ENCODE data around the gene ERC2.
"Not testable (repeated sequence)": the region's sequence is repeated elsewhere in the genome, so short reads cannot be mapped to it uniquely, and the experiment has no call there.

Gene ERC2

DNA sequence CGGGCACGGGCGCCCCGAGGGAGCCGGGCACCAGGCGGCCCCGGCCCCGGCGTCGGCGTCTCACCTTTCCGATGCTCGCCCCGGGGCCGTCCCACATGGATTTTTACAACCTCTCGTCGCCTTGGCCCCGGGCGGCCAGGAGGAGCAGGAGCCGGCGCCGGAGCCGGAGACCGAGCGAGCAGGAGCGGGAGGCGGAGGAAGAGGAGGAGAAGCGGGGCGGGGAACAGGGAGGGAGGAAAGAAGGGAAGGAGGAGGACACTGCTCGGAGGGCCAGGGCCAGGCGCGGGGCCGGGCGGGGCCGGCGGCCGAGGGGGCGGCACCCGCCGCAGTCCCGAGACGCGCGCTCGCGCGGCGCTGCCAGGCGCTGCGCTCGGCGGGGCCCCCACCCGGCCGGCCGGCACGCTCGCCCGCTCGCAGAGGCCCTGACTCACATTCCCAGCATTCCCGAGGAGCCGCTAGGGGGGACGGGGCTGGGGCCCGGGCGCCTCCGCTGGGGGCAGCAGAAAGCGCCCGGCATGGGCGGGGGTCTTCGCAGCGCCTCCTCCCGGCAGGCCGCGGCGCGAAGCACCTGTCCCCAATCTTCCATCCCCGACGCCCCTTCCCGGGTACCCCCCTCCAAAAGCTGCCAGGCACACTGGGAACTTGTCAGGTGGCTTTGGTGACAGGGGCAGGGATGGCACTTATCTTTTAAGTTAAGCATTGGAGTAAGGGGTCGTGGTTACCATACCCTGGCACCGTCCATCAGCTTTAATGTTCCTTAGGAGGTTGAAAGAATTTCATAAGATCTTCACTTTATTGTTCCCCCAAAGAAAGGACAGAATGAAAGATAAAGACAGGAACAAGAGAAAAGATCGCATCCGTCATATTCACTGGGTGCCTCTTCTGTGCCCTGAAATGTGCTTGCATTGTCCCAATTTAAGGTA, at the start of gene ERC2:
TSS of gene ERC2 (minus strand) at position 284 of the 923 bp plus-strand sequence.
- in situ Hi-C loops (cut with MboI; ENCODE audit: low sequenced_read_pairs) = no loop called here

DNA sequence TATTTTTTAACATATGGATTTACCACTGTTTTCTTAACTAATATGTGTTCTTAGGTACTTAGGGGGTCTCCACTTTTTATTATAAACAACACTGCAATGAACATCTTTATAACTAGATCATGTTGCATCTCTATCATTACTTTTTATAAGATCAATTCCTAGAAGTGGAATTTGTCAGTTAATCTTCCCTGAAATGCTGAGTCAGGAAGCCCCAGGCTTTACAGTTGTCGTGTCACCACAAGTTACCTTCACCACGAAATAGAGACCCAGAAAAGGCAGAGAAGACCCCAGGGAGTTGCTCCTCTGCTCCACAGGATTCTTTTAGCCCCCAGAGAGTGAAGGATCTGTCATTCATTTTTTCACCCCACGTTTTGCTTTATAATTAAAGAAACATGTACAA, 34.5 kb upstream of the ERC2 start:
- in situ Hi-C loops (cut with MboI; ENCODE audit: low sequenced_read_pairs) = no loop called here

- in situ Hi-C loops (cut with MboI; ENCODE audit: low sequenced_read_pairs) = not testable (repeated sequence)
These were observed 28.1 kb upstream of the ERC2 start for GRCh38 chr3:56496376-56496775.

DNA sequence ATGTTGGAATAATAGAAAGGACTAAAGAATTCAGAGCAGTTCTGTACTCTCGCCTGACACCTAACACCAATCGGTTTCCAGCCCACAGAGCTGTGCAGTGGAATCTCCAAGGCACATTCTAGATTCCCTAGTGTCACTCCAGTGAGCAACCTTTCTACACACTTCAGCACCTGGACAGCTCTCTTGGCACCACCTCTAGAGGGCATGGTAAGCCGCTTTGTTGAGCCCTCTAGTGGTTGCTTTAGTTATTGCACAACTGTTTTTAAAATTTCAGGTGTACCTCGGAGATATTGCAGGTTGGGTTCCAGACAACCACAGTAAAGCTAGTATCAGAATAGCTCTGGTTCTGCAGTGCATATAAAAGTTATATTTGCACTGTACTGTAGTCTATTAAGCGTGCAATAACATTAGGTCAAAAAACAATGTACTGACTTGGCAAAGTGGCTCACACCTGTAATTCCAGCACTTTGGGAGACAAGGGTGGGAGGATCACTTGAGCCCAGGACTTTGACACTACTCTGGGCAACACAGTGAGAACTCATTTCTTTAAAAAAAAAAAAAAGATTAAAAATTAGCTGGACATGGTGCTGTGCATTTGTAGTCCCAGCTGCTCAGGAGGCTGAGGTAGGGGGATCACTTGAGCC, 26.5 kb upstream of the ERC2 start:
- in situ Hi-C loops (cut with MboI; ENCODE audit: low sequenced_read_pairs) = no loop called here

- in situ Hi-C loops (cut with MboI; ENCODE audit: low sequenced_read_pairs) = no loop called here
These were observed 23.3 kb upstream of the ERC2 start for GRCh38 chr3:56491566-56491965.

GRCh38 chr3:56488812-56489600, 20.7 kb upstream of the ERC2 start:
- in situ Hi-C loops (cut with MboI; ENCODE audit: low sequenced_read_pairs) = no loop called here

GRCh38 chr3:56484525-56485032, 16.3 kb upstream of the ERC2 start:
- in situ Hi-C loops (cut with MboI; ENCODE audit: low sequenced_read_pairs) = no loop called here

DNA sequence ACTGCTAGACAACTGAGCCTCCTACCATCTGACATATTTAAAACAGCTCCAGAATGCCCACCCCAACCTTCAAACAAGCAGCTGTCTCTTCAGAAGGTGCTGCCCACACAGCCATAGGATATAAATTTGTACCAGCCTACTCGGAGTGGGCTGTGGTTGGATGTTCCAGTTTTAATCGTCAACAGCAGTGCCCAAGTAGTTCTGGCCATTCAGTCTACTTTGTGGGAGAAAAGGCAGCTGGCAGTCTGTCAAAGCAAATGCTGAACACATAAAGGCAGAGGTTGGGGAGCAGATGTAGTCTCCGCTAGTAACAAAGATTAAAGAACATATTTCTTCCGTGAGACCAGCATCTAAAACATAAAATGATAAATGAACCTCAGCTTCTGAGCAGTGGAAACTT, 15.9 kb upstream of the ERC2 start:
- in situ Hi-C loops (cut with MboI; ENCODE audit: low sequenced_read_pairs) = no loop called here

GRCh38 chr3:56477646-56478045, 9.4 kb upstream of the ERC2 start:
- in situ Hi-C loops (cut with MboI; ENCODE audit: low sequenced_read_pairs) = no loop called here

- in situ Hi-C loops (cut with MboI; ENCODE audit: low sequenced_read_pairs) = no loop called here
These were observed 8.5 kb upstream of the ERC2 start for GRCh38 chr3:56476771-56477170.

DNA sequence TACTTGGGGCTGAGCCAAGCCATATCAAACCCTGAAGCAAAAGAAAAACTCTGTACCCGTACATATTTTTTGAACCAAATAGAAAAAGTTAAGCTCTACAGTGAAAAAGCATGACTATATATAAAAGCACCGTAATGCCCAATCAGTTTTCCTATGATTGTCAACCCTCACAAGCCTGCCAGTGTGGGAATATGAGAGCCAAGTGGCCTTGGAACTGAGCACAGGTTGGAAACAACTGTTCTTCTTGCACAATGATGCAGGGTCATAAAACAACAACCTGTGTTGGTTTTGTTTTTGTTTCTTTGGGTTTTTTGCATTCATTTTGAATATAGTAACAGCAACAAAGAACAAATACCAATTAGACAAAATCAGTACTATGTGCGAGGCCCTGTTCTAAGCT, 3.5 kb upstream of the ERC2 start:
- in situ Hi-C loops (cut with MboI; ENCODE audit: low sequenced_read_pairs) = no loop called here

- in situ Hi-C loops (cut with MboI; ENCODE audit: low sequenced_read_pairs) = no loop called here
These were observed 874 bp upstream of the ERC2 start for GRCh38 chr3:56469141-56469540.

DNA sequence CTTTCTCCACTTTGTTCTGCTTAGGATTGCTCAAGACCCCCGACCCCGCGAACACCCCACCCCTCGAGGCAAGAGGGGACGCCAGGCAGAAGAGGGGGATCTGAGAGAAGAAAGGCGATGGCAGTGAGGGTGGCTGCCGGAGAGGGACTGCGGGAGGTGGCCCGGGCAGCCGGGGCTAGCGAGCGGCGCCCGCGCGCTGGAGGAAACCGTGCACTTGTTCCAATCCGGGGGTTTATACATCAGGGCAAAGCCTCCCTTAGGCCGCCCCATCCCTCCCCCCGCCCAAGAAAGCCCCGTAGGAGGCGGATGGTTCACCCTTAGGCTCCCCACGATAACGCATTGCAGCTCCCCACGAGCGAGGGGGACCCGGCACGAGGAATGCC, 475 bp downstream of the ERC2 start:
- in situ Hi-C loops (cut with MboI; ENCODE audit: low sequenced_read_pairs) = no loop called here

DNA sequence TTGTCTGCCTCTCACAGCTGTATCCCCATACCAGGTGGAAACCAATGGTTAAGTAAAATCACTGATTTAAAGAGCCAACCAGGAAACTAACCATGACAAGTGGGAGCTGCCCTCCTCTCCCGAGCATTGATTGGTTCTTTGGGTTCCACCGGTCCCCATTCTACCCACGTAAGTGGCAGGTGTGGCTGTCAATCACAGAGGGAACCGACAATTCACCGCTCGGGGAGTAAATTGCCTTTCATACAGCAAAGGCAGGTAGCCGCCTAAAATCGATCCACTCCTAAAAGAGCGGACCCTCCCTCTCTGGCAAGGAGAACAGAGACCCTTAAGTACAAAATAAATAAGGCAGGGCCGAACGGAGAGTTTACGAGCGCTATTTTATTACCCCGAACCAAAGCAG, 1.2 kb downstream of the ERC2 start:
- in situ Hi-C loops (cut with MboI; ENCODE audit: low sequenced_read_pairs) = no loop called here

- in situ Hi-C loops (cut with MboI; ENCODE audit: low sequenced_read_pairs) = no loop called here
These were observed 8.5 kb downstream of the ERC2 start for GRCh38 chr3:56459719-56460118.

GRCh38 chr3:56459104-56459496, 9.2 kb downstream of the ERC2 start:
- in situ Hi-C loops (cut with MboI; ENCODE audit: low sequenced_read_pairs) = no loop called here

GRCh38 chr3:56458496-56459103, 9.7 kb downstream of the ERC2 start:
- in situ Hi-C loops (cut with MboI; ENCODE audit: low sequenced_read_pairs) = no loop called here

GRCh38 chr3:56456117-56456516, 12.2 kb downstream of the ERC2 start:
- in situ Hi-C loops (cut with MboI; ENCODE audit: low sequenced_read_pairs) = no loop called here

DNA sequence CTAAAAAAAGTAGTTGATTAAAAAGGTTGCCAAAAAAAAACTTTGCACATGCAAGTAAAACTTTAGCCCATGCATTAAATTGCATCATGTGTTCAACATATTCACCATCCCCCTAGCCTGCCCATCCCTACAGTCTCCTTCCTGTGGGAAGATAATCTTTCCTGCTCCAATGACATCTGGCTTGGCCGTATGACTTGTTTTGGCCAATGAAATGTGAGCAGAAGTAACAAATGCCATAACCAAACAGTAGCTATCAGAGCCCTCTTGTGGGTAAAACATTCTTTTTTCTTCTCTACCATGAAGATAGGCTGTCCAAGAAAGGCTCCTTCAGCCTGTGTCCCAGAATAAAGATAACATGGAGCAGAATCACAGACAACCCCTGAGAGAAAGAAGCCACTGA, 15.3 kb downstream of the ERC2 start:
- in situ Hi-C loops (cut with MboI; ENCODE audit: low sequenced_read_pairs) = no loop called here

DNA sequence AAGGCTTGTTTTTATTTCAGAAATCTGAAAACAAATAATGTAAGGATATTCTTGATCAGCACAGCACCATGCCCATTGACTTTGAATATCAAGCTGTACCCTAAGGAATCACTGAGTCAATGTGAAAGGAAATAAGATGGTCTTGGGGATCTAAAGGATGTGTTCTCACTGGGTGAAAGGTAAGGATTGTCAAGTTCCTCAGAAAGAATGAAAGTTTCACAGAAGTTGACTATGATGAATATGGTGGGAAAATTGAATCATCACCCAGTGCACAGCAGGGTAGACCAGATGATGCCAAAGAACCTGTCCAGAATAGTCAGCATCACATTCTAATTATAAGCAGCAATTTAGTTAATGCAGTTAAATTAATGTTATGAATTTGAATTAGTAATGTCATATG, 16.2 kb downstream of the ERC2 start:
- in situ Hi-C loops (cut with MboI; ENCODE audit: low sequenced_read_pairs) = no loop called here

GRCh38 chr3:56443372-56443771, 24.9 kb downstream of the ERC2 start:
- in situ Hi-C loops (cut with MboI; ENCODE audit: low sequenced_read_pairs) = no loop called here
